ENCODE results near the gene FSTL1. TPM values are rescaled to one million over a fixed set of nuclear protein-coding genes. Genes with fewer than 3 reads are reported as not detected.

The FSTL1 gene
- total RNA-seq, 1 donor from 2014 or later: 142 TPM

DNA sequence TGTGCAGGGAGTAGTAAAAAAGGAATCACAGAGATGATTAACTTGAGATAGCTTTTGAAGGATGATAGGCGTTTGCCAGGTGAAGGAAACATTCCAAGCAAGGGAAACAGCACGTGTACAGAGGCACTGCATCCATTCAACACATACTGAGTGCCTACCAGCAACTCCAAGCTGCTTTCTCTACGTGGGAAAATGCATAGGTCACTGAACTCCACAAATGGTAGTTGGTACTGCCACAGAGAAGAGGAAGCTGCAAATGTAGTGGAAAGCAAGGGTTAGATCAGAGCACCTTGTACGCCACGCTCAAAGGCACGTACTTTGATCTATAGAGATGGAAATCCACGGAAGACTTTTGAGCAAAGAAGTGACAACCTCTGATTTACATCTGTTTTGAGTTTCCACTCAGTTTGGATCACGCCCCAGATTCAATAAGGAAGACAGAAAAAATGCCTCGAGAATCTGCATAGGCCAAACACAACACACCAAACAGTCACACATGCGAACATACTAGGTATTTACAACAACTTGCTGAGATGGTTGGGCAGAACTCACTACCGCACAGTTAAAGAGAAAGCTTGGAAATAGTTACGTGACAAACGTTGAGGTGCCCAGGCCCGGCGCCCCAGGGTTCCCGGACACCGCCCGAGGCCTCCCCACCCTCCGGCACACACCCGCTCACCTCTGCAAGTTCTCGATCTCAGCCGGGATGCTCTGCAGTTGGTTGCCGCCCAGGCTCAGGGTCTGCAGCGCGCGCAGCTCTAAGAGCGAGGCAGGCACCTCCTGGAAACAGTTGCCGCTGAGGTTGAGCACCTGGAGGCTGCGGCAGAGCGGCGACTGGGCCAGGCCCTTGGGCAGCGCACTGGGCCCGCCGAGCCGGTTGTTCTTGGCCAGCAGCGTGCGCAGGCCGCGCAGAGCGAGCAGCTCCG lies 102.5 kb downstream of the FSTL1 start:
- DNase-seq (ENCODE audit: low read depth): no peak
- TF ChIP-seq, protein P1, sequence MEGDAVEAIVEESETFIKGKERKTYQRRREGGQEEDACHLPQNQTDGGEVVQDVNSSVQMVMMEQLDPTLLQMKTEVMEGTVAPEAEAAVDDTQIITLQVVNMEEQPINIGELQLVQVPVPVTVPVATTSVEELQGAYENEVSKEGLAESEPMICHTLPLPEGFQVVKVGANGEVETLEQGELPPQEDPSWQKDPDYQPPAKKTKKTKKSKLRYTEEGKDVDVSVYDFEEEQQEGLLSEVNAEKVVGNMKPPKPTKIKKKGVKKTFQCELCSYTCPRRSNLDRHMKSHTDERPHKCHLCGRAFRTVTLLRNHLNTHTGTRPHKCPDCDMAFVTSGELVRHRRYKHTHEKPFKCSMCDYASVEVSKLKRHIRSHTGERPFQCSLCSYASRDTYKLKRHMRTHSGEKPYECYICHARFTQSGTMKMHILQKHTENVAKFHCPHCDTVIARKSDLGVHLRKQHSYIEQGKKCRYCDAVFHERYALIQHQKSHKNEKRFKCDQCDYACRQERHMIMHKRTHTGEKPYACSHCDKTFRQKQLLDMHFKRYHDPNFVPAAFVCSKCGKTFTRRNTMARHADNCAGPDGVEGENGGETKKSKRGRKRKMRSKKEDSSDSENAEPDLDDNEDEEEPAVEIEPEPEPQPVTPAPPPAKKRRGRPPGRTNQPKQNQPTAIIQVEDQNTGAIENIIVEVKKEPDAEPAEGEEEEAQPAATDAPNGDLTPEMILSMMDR (IDR thresholded peaks at IDR 0.05; ENCODE audit: insufficient read depth, low read length, poor library complexity, severe bottlenecking): no peak
- no peaks in the 10 kb centered on the region for H3K36me3 ChIP-seq (ENCODE audit: control insufficient read depth, insufficient read depth, low read length)
- peak overlapping the region; percentile 84 for H3K4me3 ChIP-seq (ENCODE audit: low read depth, low read length)
- H3K27me3 ChIP-seq (ENCODE audit: control insufficient read depth, insufficient read depth, low read length): no peaks in the 10 kb centered on the region

DNA sequence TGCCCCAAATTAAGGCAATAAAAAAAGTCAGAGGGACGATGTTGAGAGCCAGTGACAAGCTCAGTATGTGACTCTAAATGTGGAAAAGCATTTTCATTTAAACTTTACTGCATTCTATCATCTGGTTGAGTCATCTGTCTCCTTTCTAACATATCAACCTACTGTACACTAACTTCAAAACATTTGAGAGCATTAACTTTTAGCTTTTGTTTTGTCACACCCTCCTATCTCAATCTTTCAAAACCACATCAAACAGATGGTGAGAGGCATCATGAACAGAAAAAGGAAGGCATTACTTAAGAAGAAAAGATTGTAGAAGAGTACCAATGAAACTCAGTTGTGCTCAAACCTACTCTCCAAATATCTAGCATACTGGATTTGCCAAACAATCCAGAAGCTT lies 106.4 kb downstream of the FSTL1 start:
- Histone ChIP-seq H3K27me3 (ENCODE audit: control insufficient read depth, insufficient read depth, low read length) (no peaks in the 10 kb centered on the region), H3K4me3 (ENCODE audit: low read depth, low read length) (no peak overlapping the region), H3K36me3 (ENCODE audit: control insufficient read depth, insufficient read depth, low read length) (no peaks in the 10 kb centered on the region)
- DNase-seq (ENCODE audit: low read depth): no peak
- TF ChIP-seq, protein P1 (IDR thresholded peaks at IDR 0.05; ENCODE audit: insufficient read depth, low read length, poor library complexity, severe bottlenecking): no peak

Other genes starting within 250 kb of the FSTL1 start
- 0.63 and 1.1 TPM in 2 replicates for gene GPR156, start 165.8 kb downstream of the FSTL1 start, total RNA-seq
- gene LRRC58, start 101.6 kb downstream of the FSTL1 start, total RNA-seq: 31.9 and 35.5 TPM in 2 replicates
- 52.1 and 117 TPM in 2 replicates for gene NDUFB4, start 145.3 kb upstream of the FSTL1 start, total RNA-seq
- gene HGD, start 231.2 kb upstream of the FSTL1 start, total RNA-seq: 0.88 and 1.2 TPM in 2 replicates

Measured in kidney epithelial cell (primary cell).